ENCODE results near the gene TMEM144.
"Not testable (repeated sequence)": the region's sequence is repeated elsewhere in the genome, so short reads cannot be mapped to it uniquely, and the experiment has no call there.

TMEM144 gene

DNA sequence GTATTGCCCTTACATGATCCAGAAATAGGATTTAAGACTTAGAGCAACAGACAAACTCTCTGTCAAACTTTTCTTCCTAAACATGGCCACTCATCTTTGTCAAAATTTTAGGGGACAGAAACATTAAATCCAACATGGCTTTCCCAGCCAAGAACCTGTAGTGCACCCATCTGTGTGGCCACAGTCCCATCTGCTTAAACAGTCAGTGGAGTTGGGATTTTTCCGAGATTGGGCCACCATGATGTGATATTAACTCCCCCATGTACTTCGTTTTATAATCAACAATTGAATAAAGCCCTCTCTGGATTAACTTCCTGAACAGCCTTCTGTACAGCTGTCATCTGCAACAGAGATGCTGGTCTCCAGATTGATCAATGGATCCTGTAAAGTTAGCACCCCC, 28.9 kb downstream of the TMEM144 start:
- no peak for DNase-seq

DNA sequence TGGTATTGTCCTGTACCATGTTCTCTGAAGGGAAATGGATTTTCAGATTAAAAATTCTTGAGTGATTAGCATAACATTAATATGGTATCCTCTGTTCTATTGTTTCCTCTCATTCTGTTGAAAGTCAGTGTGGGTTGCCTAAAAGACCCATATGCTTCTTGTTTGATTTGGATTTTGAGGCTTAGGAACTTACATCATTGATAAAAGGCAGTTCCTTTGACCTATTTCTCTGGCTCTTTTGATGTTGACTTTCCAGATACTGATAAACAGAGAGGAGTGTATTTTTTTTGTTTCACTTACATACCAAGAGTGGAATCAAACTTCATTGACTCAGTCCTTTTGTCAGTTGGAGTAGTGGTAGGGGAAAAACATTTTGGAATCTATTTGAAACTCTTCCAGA, 32.8 kb downstream of the TMEM144 start:
- no peak for DNase-seq

DNA sequence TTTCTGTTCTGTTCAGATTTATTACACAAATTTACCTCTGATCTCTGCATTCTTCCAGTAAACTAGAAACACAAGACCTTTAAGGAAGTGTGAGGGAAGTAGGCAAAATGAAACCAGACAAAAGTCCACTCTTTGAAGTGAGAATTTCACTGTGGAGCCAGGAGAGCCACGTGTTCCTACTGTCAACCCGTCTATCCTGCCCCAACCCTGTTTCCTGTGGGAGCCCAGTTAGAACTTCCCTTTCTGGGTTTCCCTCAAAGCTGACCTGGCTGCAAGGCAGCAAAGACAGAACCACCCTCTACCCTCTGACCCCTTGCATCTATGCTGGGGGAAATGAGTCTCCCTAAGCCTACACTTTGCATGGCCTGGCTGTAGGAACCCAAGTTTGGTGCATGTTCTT, 40.0 kb downstream of the TMEM144 start:
- no peak for DNase-seq

DNA sequence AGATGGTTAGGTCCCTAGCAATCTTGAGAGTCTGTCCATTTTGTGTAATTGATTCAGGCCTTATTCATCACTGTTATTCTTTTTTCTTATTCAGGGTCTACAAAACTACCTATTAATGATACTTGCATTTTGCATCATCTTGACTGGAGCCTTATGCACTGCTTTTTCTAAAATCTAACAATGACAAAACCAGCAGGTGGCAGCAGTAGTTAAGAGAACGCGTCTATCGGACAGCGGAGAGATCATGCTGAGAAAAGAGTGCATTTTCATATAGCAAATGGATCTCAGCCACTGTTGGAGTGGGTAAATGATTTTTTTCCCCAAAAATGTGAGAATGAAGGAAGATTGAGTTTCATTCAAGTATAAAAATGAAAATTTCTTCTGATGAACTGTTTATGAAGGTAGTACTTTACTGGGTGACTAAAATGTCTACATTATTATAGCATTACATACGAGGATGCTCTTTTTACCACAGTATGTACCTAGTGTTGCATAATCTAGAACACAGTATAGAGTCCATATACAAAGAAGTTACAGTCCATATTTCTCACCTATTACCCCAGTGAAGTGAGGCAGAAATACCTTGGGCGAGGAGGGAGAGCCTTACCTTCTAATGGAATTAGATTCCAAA, 43.2 kb downstream of the TMEM144 start:
- no peak for DNase-seq

DNA sequence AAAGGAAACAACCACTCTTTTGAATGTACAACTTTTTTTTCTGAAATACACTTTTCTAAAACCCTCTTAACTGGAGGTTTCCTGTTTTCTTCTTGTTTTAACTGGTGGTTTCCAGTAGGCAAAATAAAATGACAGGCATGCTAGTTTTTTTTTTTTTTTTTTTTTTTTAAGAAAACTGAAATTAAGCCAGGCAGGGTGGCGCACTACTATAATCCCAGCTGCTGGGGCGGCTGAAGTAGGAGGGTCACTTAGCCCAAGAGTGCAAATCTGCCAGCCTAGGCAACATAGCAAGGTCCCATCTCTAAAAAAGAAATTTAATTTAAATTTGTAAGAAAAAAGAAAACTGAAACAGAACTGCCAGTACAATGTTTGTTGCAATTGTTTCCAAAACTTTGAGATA, 44.0 kb downstream of the TMEM144 start:
- no peak for DNase-seq

DNA sequence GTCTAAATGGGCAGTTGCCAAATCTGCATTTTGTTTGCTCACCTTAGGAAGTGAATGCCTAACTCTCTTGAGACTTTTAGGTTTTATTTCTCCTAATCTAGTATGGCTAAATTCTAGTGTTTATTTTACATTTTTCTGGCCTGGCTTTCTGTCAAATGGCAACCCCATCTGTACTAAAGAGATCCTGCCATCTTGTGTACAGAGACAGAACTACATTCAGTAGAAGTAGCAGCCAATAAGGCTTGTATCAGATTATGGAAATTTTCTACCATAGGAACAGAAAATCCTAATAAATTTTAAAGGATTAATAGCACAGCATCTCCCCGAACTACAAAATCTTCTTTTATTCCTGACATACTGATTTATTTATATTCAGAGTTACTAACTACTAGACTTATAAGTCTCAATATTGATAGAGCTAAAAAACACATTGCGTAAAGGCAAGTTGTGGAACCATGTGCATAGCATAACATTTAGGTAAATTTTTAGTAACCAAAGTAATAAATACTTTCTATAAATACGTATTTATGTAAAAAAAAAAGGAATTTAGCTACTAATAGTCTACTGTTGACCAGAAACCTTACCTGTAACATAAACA, 45.5 kb downstream of the TMEM144 start:
- DNase-seq, result no peak

DNA sequence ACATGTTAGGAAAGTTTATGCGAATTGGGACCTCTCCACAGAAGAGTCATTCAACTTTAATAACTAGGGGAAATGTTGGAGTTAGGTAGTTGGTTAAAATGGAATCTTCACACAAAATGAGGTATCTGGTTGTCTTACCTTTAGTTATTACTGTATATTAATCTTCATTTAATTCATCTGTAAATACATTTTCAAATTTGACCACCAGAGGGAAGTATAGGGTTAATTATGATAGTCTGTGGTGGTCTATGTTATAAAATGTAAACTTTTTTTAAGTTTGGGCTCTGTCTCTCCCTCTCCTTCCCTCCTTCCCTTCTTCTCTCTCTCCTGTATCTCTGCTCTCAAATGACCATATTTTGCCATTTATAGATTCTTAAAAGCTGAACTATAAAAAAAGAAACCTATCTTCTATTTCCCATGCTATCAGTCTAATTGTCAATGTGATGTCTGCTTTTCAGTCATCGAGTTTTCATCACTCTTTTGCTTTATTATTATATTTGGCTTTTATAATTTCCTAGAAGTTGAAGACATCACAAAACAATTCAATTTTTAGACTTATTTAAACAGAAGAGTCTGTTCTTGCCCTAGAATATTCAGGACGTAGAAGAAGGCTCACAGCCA, 49.8 kb downstream of the TMEM144 start:
- no peak for DNase-seq

DNA sequence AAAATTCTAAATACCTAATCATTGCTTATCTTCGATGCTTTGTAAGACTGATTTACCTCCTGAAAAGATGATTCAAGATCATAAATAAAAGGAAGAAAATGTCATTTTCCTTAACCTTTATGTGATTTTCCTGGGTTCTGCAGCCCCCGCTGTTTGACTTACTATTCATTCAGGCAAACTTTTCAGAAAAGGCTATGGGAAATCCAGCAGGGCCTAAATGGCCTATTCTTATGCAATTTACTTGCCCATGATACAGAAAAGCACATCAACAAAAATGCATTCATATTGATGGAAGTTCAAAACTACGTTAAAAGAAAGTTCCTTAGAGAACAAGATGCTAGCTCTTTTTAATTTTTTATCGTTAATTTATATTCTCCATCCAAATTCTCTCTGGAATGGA, 51.2 kb downstream of the TMEM144 start:
- no peak for DNase-seq

DNA sequence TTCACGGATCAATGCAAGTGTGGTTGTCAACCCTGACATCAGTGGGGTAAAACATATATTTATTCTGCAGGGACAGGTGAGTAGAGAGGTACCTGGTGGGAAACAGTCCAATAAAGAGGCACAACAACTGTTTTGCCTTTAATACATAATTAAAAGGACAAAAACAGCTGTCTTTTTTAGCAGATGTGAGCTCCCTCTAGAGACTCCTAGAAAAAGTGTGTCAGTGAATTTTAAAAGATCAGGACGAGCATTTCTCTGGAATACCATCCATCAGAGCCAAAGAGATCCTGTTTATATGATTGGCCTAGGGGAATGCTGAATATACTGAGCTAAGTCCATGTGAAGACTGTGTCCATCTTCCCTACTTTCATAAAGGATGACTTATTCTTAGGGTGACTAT, 58.3 kb downstream of the TMEM144 start:
- no peak for DNase-seq

DNA sequence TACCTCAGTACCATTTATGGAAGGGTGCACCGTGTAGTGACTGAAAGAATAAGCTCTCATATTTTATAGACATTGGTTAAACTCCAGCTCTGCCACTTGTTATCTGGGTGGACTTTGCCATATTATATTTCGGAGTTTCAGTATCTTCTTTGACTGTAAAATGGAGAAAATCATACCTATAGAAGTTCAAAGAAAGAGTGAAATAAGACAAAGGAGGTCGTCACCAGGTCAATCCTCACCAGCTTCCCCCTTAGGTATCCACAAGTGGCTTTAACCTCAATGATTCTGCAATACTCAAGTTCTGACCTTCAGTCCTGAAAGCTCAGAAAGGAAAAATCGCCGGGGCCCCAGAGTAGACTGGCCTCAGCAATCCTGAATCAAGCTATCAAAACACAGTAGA, 64.3 kb downstream of the TMEM144 start:
- no peak for DNase-seq

DNA sequence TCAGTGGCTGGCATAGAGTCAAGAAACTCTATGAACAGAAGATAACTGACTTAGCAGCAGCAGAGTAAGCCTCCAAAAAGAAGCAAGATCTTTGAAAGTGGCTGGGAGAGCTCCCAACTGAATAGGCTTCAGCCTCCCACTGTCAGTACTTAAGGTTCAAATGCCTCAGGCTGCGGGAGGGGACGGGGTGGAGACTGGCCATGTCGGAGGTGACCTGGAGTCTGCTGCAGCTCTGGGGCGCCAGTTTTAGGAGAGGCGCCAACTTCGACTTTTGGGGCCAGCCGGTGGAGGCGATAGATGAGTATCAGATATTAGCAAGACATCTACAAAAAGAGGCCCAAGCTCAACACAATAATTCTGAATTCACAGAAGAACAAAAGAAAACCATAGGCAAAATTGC, 67.3 kb downstream of the TMEM144 start:
- DNase-seq, result no peak

DNA sequence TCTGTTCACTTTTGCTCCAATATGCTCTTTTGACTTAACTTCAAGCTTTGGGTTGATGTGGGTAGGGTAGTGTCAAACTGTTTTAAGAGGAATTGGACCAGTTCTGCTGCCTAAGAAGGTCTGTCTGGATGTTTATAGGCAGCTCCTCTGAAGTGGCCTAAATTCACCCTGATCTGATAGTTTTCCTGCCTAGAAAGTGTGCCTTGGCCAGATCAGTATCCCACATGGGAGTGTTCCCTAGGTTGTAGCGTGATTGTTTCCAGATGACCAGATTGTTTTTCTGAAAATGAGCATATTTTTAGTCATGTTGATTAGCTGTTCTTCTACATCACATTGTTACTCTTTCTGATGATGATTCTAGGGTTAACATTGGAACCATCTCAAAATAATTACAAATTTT, 68.8 kb downstream of the TMEM144 start:
- not testable (repeated sequence) for DNase-seq

DNA sequence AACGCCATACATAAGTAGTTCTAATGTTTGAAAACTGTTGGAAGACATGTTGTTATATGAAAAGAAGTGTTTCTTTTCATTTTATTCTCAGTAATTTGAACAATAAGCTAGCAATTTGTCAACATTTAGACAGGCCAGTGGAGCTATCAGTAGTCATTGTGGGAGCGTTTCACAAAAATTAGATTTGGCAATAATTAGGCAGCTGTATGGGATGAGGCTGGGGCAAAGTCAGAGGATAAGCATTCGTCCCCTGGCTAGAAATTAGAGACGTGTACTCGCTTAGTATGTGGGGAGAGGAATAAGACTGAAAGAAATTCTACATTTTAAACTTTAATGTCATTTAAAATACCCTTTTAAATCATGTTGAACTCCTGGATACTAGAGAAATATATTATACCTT, 70.6 kb downstream of the TMEM144 start:
- no peak for DNase-seq

DNA sequence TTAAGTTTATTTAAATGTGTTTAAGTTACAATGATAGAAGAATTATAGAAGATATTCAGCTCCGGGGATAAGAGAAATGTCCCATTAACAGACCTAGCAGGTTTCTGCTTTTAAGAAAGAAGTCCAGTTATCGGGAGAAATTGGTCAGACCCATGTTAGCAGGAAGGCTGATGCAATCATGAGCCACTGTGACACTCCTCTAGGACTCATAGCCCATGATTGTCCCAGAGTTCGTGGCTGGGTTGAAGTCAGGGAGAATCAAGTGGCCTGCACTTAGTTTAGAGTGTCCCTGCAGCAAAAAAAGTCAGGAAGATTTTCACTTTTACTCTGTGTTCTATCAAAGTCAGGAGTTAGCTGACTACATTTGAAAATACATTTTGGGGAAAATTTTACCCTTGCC, 72.0 kb downstream of the TMEM144 start:
- DNase-seq, result no peak

DNA sequence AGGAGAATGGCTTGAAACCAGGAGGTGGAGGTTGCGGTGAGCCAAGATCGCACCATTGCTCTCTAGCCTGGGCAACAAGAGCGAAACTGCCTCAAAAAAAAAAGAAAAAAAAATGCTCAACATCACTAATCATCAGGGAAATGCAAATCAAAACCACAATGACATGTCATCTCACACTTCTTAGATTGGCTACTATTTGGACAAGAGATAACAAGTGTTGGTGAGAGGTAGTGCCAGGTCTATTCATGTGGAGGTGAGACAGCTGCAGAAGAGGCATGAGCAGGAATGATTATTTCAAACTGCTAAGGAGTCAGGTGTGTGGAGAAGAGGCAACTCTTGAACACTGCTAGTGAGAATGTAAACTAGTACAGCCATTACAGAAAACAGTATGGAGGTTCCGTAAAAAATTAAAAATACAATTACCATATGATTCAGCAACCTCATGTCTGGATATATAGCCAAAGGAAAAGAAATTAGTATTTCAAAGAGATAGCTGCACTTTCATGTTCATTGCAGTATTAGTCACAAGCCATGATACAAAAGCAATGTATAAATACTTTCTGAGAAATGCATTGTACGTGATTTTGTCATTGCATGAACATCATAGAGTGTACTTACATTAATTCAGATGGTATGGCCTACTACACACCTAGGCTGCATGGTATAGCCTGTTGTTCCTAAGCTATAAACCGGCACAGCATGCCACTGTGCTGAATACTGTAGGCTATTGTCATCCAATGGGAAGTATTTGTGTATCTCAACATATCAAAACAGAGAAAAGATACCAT, 75.3 kb downstream of the TMEM144 start:
- DNase-seq, result no peak

DNA sequence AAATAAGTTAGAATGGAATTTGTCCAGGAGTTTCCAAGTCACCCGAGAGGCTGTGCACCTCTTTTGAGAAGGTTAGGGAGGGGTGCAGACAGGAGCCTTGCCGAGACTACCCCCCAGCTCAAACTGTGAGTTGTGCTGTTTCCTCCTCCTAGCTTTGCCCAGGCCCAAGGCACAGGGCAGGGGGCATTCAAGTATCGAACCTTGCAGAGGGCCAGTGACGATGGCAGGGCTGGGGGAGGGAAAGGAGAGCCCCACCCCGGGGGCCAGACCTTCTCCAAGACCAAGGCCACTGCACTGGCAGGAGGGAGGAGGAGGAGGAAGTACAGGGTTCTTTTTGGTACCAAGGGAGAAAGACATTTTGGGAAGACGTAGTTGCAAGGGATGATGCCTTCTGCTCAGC, 80.6 kb downstream of the TMEM144 start:
- no peak for DNase-seq

DNA sequence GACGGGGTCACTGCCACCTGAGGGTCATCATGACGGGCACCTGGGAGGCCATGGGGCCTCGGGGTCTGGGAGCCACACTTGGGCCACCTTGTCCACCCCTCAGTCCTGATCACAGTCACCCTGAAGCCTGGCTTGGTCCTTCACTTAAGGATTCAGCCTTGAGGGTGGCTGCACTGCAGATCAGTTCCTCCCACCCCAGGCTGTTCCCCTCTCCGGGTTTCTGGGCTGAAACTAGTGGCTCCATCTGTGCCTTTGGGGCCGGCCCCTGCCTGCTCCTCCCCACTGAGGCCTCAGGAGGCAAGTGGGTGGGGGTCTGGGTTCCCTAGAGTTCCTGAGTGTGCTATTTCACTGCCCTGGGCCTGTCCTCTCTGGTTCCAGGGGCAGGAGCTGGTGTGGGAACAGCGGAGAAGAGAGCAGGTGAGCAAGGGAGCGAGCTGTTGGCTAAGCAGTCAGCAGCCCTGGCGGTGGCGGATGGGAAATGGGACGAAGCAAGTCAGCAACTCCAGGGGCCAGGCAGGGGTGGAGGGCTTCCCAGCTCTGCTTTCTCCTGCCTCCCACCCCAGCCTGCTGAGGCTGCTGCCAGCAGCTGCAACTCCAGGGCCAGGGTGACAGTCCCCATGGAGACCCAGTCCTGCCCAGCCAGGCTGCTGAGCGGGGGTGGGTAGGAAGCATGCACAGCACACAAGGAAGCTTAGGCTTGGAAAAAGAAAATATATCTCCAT, 81.2 kb downstream of the TMEM144 start:
- DNase-seq, result no peak

DNA sequence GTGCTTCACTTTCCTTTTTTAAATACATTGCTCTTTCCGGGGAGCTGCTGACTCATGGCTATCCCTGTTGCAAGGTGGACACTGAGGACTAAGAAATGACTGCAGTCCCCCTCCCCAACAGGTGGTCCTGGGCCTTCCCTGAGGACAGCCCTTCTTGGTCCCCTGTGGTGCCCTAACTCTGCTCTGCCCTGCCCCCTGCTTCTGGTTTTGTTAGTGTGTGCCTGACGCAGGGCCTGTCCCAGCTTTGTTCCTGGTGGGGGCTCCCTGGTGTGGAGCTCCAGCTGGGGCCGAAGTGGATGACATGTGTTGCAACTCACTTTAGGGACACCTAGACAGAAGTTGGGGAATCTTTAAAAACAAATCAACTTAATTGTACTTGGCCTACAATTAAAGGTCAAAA, 81.9 kb downstream of the TMEM144 start:
- DNase-seq, result no peak

DNA sequence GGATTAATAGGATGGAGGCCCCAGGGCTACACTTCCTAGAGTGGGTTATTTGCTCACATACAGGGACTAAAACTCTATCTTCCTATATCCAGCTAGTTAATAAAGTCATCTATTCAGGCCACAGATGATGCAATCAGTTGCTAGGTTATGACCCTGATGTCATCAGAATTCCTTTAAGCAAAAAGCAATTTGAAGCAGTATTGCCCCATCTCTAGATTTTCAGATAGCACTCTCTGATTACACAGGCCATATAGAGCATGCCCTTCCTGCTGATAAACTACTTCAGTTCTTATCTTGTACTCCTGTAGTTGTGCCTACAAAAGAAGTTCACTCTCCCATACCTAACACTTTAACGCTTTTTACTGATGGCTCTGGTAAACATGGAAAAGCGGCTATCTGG, 84.8 kb downstream of the TMEM144 start:
- DNase-seq, result no peak

DNA sequence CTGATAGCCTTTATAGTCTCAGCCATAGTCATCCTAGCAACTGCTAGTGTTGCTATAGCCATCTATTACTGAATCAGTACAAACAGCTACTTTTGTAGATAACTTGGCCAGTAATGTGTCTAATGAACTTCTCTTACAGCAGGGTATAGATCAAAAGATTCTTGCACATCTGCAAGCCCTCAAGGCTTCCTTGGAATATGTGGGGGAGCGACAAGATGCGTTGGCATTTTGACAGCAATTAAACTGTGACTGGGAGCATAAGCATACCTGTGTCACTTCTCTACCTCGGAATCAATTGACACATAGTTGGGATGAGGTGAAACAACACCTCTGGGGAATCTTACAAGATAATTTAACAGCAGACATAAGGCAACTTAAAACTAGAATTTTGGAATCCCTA, 87.6 kb downstream of the TMEM144 start:
- DNase-seq, result no peak

DNA sequence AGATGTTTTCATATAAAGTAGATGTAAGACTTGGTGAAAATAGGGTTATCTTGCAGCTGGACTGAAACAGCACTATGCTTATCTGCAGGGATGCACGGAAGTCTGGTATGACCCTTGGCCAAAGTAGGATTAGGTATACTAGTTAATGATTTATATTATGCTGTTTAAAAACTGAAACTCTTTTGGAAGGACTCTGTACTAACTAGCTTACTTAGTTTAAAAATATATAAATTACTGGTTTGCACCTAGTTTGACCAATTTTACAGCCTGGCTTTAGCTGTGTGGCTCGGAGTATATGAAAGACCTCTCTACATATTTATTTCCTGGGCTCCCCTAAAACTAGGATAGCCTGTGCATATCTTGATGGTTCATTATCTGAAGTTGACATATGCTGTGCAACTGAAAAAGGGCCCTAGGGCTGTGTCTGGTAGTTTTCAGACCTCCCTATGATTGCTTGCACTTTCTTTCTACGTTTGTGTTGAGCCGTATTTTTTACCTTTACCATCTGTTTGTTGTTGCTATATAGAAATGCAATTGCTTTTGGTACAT, 89.2 kb downstream of the TMEM144 start:
- DNase-seq, result no peak

DNA sequence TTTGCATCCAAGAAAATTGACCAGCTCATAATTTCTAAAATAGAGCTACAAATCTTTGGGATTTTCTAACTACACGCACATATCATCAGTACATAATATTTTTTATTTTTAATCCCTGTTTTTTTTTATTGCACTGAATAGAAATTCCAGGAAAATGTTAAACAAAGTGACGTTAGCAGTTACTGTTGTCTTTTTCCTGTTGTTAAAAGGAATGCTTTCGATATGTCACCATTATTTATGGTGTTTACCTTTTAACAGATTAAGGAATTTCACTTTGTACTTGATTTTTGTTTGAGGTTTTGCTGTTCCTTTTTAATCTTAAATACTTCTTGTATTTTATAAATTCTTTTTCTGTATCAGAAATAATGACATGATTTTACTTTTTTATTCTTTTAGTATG, 89.7 kb downstream of the TMEM144 start:
- no peak for DNase-seq
